Glutamatergic neuron (in vitro differentiated cells): ENCODE results near the gene RAET1G. TPM values are rescaled to one million over a fixed set of nuclear protein-coding genes. Genes with fewer than 3 reads are reported as not detected.
A peak's percentile ranks its signal among the peaks of the same experiment; 100 is the strongest.

Source experiments
- DNase-seq: peaks from one replicate; pipeline ENCODE4 v3.0.0; 2022
- H3K27ac Mint-ChIP-seq: one replicate; pipeline ENCODE4 v1.8.0; 2020; ENCODE audit warnings: mild to moderate bottlenecking, mixed read lengths, inconsistent platforms; ENCODE audit not compliant: unreplicated experiment
- H3K27me3 Mint-ChIP-seq: one replicate; pipeline ENCODE4 v1.8.0; 2020; ENCODE audit warnings: mild to moderate bottlenecking, moderate library complexity, mixed read lengths, inconsistent platforms; ENCODE audit not compliant: unreplicated experiment
- H3K36me3 Mint-ChIP-seq: one replicate; pipeline ENCODE4 v1.8.0; 2020; ENCODE audit warnings: mild to moderate bottlenecking, mixed read lengths, inconsistent platforms; ENCODE audit not compliant: unreplicated experiment
- H3K4me1 Mint-ChIP-seq: one replicate; pipeline ENCODE4 v1.8.0; 2020; ENCODE audit warnings: mild to moderate bottlenecking, low read depth, mixed read lengths, inconsistent platforms; ENCODE audit not compliant: unreplicated experiment
- H3K4me3 Mint-ChIP-seq: one replicate; pipeline ENCODE4 v1.8.0; 2020; ENCODE audit warnings: mild to moderate bottlenecking, mixed read lengths, inconsistent platforms; ENCODE audit not compliant: unreplicated experiment
- H3K9me3 Mint-ChIP-seq: one replicate; pipeline ENCODE4 v1.8.0; 2020; ENCODE audit warnings: mild to moderate bottlenecking, moderate library complexity, mixed read lengths, inconsistent platforms; ENCODE audit not compliant: unreplicated experiment
- total RNA-seq: library from RNA; stranded (reverse); fragmentation: NEBNext Ultra II Directional; extraction: Animal tissue kit (Norgen Biotek cat#: 25700); gene quantifications from one replicate; pipeline ENCODE4 v1.2.1, GENCODE V29; 2021; ENCODE audit not compliant: unreplicated experiment
- TF ChIP-seq, protein P1 (sequence below): fragments of 200-600 bp; sonication (generic); IDR thresholded peaks from one replicate; pipeline ENCODE4 v1.5.0; 2021; ENCODE audit not compliant: partially characterized antibody, unreplicated experiment

RAET1G gene
- total RNA-seq, 1 donor from 2014 or later, result not detected

DNA sequence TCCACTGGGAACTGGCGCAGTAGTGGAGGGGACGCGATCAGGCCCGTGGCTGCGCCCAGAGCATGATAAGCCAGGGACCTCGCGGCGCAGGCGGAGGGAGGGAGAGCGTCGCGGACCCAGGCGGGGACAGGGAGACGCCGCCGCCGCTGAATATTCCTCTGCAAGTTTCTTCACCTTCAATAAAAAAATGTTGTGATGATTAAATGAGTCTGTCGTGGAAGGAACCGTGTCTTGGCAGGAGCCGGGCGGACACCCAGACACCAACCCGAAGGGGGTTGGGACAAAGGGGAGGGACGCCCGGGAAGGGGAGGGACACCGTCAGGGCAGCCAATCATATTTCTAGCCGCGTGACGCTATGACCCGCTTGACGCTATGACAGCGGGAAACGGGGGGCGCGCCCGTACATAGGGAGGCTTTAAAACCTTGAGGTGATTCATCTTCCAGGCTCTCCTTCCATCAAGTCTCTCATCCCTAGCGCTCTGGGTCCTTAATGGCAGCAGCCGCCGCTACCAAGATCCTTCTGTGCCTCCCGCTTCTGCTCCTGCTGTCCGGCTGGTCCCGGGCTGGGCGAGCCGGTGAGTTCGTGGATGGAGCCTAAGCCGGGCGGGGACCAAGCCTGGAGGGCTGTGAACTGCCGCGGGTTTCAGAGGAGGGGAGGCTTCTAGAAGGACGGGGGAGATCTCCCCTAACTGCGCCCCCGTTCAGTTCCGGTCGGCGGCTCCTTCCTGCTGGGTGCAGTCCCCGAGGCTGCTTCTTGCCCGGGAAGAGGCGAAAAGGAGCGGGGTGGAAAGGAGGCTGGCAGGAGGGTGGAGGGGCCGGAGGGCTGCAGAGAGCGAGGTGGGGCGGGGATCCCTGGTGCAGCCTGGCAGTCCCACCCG, 18.9 kb upstream of the RAET1G start, which contains the start of gene ULBP2:
Gene ULBP2, plus strand, starts transcription at position 432 of the 878 bp plus-strand sequence. Its CDS starts 59 bp downstream, at position 491.
- H3K27me3 Mint-ChIP-seq, result peaks cover 33% of the 10 kb centered on the region
- peaks cover 3% of the 10 kb centered on the region for H3K4me1 Mint-ChIP-seq
- TF ChIP-seq, protein P1, sequence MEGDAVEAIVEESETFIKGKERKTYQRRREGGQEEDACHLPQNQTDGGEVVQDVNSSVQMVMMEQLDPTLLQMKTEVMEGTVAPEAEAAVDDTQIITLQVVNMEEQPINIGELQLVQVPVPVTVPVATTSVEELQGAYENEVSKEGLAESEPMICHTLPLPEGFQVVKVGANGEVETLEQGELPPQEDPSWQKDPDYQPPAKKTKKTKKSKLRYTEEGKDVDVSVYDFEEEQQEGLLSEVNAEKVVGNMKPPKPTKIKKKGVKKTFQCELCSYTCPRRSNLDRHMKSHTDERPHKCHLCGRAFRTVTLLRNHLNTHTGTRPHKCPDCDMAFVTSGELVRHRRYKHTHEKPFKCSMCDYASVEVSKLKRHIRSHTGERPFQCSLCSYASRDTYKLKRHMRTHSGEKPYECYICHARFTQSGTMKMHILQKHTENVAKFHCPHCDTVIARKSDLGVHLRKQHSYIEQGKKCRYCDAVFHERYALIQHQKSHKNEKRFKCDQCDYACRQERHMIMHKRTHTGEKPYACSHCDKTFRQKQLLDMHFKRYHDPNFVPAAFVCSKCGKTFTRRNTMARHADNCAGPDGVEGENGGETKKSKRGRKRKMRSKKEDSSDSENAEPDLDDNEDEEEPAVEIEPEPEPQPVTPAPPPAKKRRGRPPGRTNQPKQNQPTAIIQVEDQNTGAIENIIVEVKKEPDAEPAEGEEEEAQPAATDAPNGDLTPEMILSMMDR, result no peak
- H3K36me3 Mint-ChIP-seq, result no peaks in the 10 kb centered on the region
- H3K4me3 Mint-ChIP-seq, result peak within 1 kb of the TSS; percentile 93
- H3K27ac Mint-ChIP-seq, result peak within 1 kb of the TSS; percentile 70
- H3K9me3 Mint-ChIP-seq, result no peaks in the 10 kb centered on the region
- DNase-seq, result peak; percentile 80

DNA sequence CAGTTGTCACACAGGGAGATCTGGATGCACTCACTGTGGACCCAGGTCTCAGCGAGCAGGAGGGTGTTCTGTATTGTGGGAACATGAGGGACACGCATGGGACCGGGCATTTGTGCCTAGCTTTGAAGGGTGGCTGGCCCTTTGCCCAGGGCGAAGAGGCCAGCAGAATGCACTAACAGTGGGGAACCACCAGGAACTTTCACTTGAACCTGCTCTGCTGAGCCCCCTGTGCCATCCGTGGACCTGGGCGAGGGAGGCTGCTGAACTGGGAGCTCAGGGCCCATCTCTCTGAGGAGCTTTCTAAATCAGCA, 17.7 kb upstream of the RAET1G start:
- no peaks in the 10 kb centered on the region for H3K9me3 Mint-ChIP-seq
- peaks cover 3% of the 10 kb centered on the region for H3K4me1 Mint-ChIP-seq
- peaks cover 35% of the 10 kb centered on the region for H3K27me3 Mint-ChIP-seq
- no peak for DNase-seq
- peak overlapping the region; percentile 22 for H3K27ac Mint-ChIP-seq
- peak overlapping the region; percentile 60 for H3K4me3 Mint-ChIP-seq
- TF ChIP-seq, protein P1, result no peak
- H3K36me3 Mint-ChIP-seq, result no peaks in the 10 kb centered on the region

DNA sequence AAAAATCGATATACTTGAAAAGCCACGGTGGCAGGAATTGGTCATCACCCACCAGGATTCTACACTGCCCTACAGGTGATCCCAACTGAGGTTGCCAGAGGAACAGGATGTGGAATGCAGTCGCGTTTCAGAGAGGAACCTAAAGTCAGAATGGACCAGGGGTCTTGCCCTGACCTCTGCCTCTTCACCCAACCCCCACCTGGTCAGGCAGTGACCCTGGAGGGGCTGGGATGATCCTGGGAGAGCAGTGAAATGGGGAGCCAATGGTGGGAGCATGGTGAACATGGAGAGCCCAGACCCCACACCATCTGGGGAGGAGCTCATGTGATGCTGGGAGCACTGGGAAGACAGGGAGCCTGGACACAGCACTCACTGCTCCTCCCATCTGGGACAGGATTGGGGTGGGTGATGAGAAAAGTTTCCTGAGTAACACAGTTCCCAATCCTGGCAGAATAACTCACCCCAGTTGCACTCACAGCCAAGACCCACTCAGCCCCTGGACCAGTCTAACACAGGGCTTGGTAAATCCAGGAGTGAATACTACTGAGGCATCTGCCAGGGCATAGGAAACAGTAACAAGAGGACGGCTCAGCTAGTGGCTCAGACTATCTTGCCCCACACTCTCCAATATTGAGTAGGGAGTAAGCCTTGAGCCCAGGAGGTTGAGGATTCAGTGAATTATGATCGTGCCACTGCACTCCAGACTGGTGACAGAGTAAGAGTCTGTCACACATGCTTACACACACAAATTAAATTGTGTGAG, 17.2 kb upstream of the RAET1G start:
- Mint-ChIP-seq H3K36me3 (no peaks in the 10 kb centered on the region), H3K4me3 (peak overlapping the region; percentile 60), H3K27ac (peak overlapping the region; percentile 22), H3K4me1 (peaks cover 3% of the 10 kb centered on the region), H3K9me3 (no peaks in the 10 kb centered on the region), H3K27me3 (peaks cover 35% of the 10 kb centered on the region)
- no peak for DNase-seq
- TF ChIP-seq, protein P1, result no peak

DNA sequence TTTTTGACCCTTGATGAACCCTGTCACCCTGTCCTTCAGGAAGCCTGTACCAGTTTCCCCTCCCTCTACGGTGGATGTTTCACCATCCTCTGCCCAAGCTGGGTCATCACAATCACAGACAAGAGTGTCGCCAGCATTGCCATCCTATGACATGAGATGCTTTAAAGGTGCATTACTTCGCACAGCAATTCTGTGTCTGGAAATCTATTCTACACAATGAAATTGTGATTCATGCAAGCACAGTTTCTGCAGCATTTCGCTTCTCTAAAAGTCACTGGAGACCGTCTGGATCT, 16.4 kb upstream of the RAET1G start:
- DNase-seq, result no peak
- Mint-ChIP-seq H3K4me1 (peaks cover 3% of the 10 kb centered on the region), H3K27me3 (peaks cover 40% of the 10 kb centered on the region), H3K36me3 (no peaks in the 10 kb centered on the region), H3K9me3 (peaks cover under 1% of the 10 kb centered on the region), H3K27ac (no peak overlapping the region), H3K4me3 (peak overlapping the region; percentile 83)
- TF ChIP-seq, protein P1, result no peak
